ENCODE results near the gene FAM149A. TPM values are rescaled to one million over a fixed set of nuclear protein-coding genes. Genes with fewer than 3 reads are reported as not detected.

The FAM149A gene
- total RNA-seq, 1 donor from 2014 or later, result 13.6 TPM

DNA sequence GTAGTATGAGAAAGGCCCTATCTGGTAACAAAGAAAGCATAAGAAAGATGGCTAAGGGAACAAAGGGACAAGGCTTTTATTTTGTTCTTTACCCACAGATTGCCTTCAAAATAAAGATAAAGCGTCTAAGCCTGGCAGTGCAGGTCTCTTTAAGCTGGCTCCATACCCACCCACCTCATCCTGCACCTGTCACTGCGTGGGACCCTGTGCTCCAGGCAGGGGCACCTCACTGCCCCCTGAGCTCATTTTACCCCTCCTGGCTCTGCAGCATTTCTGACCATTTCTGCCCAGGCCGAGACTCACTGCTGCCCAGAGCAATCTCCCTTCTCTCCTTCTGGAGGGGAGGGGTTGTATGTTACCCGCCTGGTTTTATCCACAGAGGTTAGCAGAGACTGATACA is 85.2 kb downstream of the FAM149A start:
- Mint-ChIP-seq H3K27me3 (ENCODE audit: low read depth) (peaks cover 9% of the 10 kb centered on the region), H3K4me1 (peaks cover 25% of the 10 kb centered on the region), H3K9me3 (peaks cover 6% of the 10 kb centered on the region), H3K36me3 (peaks cover 1% of the 10 kb centered on the region), H3K27ac (peak overlapping the region; percentile 56), H3K4me3 (peak overlapping the region; percentile 85)
- no peak for DNase-seq (ENCODE audit: low spot score in 2 of 2, unreplicated experiment in 2 of 2)
- TF ChIP-seq, protein P1, sequence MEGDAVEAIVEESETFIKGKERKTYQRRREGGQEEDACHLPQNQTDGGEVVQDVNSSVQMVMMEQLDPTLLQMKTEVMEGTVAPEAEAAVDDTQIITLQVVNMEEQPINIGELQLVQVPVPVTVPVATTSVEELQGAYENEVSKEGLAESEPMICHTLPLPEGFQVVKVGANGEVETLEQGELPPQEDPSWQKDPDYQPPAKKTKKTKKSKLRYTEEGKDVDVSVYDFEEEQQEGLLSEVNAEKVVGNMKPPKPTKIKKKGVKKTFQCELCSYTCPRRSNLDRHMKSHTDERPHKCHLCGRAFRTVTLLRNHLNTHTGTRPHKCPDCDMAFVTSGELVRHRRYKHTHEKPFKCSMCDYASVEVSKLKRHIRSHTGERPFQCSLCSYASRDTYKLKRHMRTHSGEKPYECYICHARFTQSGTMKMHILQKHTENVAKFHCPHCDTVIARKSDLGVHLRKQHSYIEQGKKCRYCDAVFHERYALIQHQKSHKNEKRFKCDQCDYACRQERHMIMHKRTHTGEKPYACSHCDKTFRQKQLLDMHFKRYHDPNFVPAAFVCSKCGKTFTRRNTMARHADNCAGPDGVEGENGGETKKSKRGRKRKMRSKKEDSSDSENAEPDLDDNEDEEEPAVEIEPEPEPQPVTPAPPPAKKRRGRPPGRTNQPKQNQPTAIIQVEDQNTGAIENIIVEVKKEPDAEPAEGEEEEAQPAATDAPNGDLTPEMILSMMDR (IDR thresholded peaks at IDR 0.05; ENCODE audit: unreplicated experiment), result no peak

DNA sequence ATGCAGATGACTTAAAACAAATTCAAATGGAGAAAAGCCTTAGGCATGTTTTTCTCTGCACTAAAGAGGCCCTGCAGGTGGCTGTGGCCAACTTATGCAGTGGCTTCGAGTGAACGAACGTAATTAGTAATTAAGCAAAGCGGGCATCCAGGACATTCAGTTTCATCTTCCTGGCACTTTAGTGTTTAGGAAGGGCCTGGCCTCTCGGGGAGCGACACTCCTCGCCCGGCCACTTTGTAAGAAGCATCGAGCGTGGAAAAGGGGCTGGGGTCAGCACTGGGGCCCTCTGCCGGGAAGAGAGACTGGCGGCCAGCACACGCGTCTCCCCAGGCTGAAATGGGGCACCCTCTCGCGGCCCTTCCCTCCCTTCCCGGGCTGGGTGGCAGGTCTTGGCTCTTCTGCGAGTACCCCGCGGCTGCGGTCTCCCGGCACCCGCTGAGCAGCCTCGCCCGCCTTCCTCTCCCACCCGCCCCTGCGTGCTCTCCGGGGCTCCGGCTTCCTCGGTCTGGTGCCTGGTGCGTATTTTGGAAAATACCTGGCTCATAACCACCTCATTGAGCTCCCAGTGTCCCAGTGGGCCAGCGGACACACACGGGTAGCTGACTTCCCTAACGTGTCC is 86.2 kb downstream of the FAM149A start:
- Mint-ChIP-seq H3K36me3 (peaks cover 4% of the 10 kb centered on the region), H3K4me3 (peak overlapping the region; percentile 85), H3K9me3 (no peaks in the 10 kb centered on the region), H3K27me3 (ENCODE audit: low read depth) (peaks cover 7% of the 10 kb centered on the region), H3K27ac (peak overlapping the region; percentile 86), H3K4me1 (peaks cover 25% of the 10 kb centered on the region)
- TF ChIP-seq, protein P1 (IDR thresholded peaks at IDR 0.05; ENCODE audit: unreplicated experiment), result no peak
- DNase-seq (ENCODE audit: low spot score in 2 of 2, unreplicated experiment in 2 of 2), result peak; percentile 43 to 47

DNA sequence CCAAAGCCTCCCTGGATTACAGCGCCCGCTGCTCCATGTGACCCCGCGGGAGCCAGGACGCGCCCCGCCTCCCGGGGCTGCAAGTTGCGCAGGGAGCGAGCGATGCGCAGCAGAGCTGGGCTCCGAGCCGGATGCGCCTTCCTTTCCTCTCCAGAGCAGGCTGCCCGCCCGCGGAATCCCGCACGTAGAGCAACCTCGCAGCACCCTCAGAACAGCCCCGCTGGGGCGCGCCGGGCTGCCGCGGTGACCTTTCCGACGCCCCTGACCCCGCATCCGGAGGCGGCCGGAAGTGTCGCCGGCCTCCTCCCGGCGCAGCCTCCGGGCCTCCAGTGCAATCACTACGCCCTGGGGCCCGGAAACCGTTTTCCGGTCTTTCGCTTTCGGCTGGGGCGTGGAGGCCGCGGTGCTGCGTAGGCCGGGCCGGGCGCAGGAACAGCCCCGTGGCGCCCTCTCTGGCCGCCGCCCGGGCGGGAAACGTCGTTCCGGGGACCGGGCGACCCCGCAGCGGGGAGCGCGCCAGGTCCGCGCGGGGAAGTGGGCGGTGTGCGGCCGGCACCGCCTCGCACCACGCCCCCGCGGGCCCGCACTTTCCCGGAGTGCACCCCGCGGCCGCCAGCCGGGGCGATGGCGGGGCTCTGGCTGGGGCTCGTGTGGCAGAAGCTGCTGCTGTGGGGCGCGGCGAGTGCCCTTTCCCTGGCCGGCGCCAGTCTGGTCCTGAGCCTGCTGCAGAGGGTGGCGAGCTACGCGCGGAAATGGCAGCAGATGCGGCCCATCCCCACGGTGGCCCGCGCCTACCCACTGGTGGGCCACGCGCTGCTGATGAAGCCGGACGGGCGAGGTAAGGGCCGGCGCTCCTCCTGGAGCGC is 86.9 kb downstream of the FAM149A start, which contains the start of gene CYP4V2:
CYP4V2 (plus strand) TSS at position 368 of the 866 bp plus-strand sequence; CDS start at position 625, 257 bp downstream.
- Mint-ChIP-seq H3K9me3 (no peaks in the 10 kb centered on the region), H3K27me3 (ENCODE audit: low read depth) (peaks cover 7% of the 10 kb centered on the region), H3K4me3 (peak within 1 kb of the TSS; percentile 85), H3K4me1 (peaks cover 25% of the 10 kb centered on the region), H3K36me3 (peaks cover 8% of the 10 kb centered on the region), H3K27ac (peak within 1 kb of the TSS; percentile 86)
- peak in 1 of 2 experiments; percentile 73 for DNase-seq (ENCODE audit: low spot score in 2 of 2, unreplicated experiment in 2 of 2)
- TF ChIP-seq, protein P1 (IDR thresholded peaks at IDR 0.05; ENCODE audit: unreplicated experiment), result no peak

DNA sequence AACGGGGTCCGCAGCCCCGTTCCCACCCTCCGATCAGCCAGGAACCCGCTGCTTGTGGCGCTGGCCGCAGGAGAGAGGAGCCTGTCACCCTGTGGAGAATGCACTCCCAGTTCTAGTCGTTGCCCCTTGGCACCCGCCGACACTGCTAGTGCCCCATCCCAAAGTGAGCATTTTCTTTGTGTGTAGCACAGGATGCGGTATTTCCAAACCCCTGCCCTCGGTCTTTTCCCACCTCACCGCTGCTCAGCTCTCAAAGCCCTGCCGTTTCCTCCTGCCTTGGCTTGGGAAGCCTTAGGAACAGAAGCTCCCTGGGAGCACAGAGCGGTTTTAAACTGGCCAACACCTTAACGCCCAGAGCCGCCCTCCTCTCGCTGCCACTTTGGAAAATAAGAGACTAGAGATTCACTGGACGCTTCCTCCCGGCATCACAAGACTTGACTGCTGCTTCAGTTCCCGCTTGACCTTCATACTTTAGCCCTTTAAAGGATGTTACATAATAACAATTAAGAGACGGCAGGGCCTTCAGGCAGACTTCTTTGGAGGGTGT is 87.6 kb downstream of the FAM149A start:
- Mint-ChIP-seq H3K36me3 (peaks cover 8% of the 10 kb centered on the region), H3K27me3 (ENCODE audit: low read depth) (peaks cover 7% of the 10 kb centered on the region), H3K4me3 (peak overlapping the region; percentile 85), H3K9me3 (no peaks in the 10 kb centered on the region), H3K4me1 (peaks cover 25% of the 10 kb centered on the region), H3K27ac (peak overlapping the region; percentile 85)
- TF ChIP-seq, protein P1 (IDR thresholded peaks at IDR 0.05; ENCODE audit: unreplicated experiment), result no peak
- peak in 1 of 2 experiments; percentile 50 for DNase-seq (ENCODE audit: low spot score in 2 of 2, unreplicated experiment in 2 of 2)

DNA sequence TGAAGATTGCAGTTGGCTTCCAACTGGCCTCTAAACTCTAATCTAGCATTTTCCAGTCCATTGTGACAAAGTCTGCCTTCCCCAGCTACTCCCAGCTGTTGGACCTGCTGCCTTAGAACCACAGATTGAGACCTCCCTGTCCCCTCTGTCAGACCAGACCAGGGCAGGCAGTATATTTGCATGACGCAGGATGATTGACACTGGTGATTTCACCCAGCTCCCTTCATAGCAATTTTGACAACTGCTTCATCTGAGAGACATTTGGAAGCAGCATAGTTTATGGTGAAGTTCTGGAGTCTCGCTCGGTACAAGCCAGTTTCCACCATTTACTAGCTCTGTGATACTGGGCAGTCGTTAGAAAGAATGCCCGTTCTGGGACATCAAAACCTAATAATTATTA is 89.3 kb downstream of the FAM149A start:
- H3K4me1 Mint-ChIP-seq, result peaks cover 25% of the 10 kb centered on the region
- DNase-seq (ENCODE audit: low spot score in 2 of 2, unreplicated experiment in 2 of 2), result no peak
- H3K27me3 Mint-ChIP-seq (ENCODE audit: low read depth), result peaks cover 7% of the 10 kb centered on the region
- TF ChIP-seq, protein P1 (IDR thresholded peaks at IDR 0.05; ENCODE audit: unreplicated experiment), result no peak
- no peaks in the 10 kb centered on the region for H3K9me3 Mint-ChIP-seq
- no peak overlapping the region for H3K4me3 Mint-ChIP-seq
- peaks cover 8% of the 10 kb centered on the region for H3K36me3 Mint-ChIP-seq
- no peak overlapping the region for H3K27ac Mint-ChIP-seq
